ENCODE measurements around the gene LIMA1.
"Not testable (repeated sequence)": the region's sequence is repeated elsewhere in the genome, so short reads cannot be mapped to it uniquely, and the experiment has no call there.

LIMA1 gene

GRCh38 chr12:50283229-50283923 is at the start of gene LIMA1:
LIMA1 (minus strand) TSS chr12:50283520; CDS start chr12:50248751, 34,769 bp downstream.
- DNase-seq, result peak; percentile 88

DNA sequence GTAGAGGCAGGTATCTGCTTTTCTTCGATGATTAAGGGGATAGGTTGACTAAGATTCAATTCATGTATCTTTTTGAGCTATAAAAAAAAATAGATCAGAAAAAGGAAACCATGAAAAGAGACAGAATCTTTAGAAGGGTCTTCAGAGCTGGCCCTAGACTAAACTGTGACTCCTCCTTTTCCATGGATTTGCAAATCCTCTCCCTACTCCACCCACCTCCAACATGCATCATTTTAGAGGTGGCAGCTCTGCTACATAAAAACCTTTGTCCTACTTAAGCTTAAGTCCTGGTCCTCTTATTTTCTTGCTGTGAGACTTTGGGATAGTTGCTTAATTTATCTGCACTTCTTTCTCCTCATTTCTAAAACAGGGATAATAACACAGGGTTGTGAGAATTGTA is 48.4 kb upstream of the LIMA1 start:
- DNase-seq, result no peak

- not testable (repeated sequence) for DNase-seq
Observed at GRCh38 chr12:50328664-50329063, 45.3 kb upstream of the LIMA1 start.

DNA sequence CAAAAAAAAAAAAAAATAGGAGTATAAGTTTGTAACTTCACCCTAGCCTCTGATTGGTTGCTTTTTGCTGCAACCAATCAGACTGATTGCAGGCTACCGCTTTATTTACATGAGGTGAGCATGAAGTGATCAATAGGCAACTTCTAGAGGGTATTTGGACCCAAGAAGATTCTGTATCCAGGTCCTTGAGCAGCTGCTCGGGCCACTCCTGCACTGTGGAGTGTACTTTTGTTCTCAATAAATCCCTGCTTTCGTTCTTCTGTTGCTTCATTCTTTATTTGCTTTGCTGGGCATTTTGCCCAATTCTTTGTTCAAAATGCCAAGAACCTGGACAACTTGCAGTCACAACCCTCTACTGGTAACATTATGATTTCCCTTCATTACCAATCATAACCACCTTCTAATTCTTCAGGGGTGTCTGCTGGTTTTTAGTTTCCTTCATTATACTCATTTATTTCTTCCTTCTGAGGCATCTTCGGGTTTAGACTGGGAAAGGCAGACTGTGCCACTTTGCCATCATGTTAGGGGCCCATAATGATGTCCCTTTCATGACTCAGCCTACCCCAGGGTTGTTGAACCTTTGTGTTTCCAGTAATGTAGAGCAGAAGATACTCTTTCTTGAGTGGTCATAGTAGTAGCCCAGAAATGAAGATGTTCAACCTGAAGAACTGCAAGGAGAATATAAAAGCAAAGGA is 43.4 kb upstream of the LIMA1 start:
- no peak for DNase-seq

DNA sequence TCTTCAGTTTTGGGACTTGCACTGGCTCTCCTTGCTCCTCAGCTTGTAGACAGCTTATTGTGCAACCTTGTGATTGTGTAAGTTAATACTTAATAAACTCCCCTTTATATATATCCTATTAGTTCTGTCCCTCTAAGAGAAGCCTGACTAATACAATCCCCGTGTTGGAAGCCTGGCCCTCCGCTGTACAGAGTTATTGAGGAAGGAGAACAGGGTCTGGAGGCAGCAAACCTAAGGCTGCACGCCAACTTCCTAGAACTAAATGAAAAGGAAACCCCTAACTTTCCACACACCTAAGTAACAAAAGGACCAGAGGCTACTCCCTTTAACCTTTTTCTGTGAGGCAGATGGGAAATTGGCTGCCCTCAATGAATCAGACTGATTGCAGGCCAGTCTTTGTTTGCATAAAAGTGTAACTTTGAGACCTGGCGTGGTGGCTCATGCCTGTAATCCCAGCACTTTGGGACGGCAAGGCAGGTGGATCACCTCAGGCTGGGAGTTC is 42.6 kb upstream of the LIMA1 start:
- DNase-seq, result no peak

DNA sequence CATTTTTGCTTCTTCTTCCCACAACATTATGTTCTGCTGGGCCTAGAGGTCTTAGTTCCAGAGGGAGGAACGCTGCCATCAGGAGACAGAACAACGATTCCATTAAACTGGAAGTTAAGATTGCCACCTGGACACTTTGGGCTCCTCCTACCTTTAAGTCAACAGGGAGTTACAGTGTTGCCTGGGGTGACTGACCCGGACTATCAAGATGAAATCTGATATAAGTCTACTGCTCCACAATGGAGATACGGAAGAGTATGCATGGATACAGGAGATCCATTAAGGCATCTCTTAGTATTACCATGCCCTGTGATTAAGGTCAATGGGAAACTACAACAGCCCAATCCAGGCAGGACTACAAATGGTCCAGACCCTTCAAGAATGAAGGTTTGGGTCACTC is 41.5 kb upstream of the LIMA1 start:
- not testable (repeated sequence) for DNase-seq

- DNase-seq, result not testable (repeated sequence)
Observed at GRCh38 chr12:50324077-50324476, 40.8 kb upstream of the LIMA1 start.

- DNase-seq, result no peak
Observed at GRCh38 chr12:50322206-50322605, 38.9 kb upstream of the LIMA1 start.

DNA sequence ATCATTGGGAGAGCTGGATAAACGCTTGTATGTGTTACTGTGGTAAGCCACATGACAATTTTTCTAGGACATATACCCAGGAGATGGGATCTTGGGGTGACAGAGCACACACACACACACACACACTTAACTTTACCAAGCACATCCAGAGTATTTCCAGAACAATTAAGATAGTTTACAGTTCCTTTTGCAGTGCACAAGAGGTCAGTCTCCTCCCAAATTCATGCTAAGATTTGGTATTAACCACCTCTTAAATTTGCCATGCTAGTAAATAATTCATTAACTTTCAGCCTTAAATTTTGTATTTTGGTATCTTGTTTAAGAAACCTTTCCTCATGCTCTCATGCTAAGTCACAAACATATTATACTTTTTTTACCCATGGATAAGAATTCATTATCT is 33.9 kb upstream of the LIMA1 start:
- DNase-seq, result no peak

DNA sequence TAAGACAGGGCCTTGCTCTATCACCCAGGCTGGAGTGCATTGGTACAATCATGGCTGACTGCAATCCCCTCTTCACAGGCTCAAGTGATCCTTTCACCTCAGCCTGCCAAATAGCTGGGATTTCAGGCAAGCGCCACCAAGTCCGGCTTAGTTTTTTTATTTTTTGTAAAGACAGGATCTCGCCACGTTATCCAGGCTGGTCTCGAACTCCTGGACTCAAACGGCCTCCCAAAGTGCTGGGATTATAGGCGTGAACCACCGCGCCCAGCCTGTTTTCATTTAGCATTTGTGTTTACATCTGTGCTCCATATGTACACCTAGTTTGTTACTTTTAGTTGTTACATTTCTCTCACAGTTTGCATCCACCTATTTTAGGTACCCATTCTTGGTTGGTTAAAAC is 32.5 kb upstream of the LIMA1 start:
- no peak for DNase-seq

DNA sequence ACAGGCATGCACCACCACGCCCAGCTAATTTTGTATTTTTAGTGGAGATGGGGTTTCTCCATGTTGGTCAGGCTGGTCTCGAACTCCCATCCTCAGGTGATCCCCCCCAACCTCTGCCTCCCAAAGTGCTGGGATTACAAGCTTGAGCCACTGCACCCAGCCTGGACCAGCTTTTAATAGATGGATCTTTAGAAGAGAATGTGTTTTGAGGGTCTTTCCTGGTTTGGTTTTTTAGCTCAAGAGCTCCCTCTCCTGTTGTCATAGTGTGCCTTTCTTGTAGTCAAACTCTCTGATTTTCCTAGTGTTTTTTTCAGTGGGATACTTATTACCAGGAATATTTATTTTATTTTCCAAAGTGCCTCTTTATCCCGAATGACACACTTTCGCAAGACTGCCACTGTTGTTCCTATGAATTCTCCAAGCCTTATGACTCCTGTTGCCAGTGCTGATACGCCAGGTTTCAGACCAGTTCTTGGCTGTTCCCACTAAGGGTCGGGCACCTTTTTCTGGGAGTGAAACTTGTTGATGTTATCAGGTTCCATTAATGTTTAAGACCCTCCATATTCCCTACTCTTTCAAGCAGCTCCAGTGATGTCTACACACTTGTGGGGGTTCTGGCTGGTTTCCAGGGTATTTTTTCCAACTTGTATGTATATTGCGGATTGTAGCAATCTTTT is 31.5 kb upstream of the LIMA1 start:
- no peak for DNase-seq

GRCh38 chr12:50313971-50314370 is 30.7 kb upstream of the LIMA1 start:
- DNase-seq, result not testable (repeated sequence)

DNA sequence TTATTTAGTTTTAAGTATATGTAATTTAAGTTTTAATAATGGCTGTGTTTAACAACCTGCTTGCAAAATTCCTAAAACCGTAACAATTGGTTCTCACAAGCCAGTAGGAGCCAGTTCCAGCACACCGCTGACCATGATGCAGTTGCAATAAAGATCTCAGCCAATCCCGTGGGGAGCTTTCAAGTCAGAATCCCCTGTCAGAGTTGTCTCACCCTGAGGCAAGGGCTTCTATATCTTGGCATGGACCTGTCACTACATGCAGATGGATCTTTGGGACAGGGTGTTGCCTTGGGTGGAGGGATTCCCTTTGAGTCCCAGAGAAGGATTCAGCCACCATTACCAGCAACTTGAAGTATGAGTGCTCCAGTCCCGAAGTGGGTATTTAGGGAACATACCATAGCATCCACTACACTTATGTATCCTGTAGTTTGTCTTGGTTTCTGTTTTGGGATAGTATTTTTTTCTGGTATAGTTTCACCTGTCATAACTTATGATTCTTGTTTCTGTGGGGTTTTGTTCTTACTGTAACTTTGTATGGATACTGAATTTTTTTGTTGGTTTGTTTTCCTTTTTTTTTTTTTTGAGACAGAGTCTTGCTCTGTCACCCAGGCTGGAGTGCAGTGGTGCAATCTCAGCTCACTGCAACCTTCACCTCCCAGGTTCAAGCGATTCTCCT is 30.1 kb upstream of the LIMA1 start:
- DNase-seq, result no peak

- not testable (repeated sequence) for DNase-seq
Observed at GRCh38 chr12:50311858-50312609, 28.7 kb upstream of the LIMA1 start.

- DNase-seq, result no peak
Observed at GRCh38 chr12:50309950-50310349, 26.6 kb upstream of the LIMA1 start.

- DNase-seq, result no peak
Observed at GRCh38 chr12:50302686-50303085, 19.4 kb upstream of the LIMA1 start.

DNA sequence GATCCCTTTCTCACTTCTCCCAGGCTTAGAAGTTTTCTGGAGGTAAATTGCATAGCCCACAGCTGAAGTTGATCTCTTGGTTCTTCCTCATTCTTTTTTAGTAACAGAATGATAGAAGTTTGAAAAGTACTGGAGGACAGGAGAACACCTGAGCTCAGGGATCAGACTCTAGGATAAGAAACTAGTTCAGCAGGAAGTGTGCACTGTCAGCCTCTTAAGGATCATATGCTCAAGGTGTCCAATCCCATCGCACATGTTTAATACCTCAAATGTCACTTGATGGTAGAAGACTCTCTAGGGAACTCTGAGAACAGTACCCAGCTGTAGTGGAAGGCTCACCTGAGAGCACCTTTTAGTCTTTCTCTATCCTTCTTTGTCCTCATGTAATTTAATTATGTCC is 14.7 kb upstream of the LIMA1 start:
- no peak for DNase-seq

DNA sequence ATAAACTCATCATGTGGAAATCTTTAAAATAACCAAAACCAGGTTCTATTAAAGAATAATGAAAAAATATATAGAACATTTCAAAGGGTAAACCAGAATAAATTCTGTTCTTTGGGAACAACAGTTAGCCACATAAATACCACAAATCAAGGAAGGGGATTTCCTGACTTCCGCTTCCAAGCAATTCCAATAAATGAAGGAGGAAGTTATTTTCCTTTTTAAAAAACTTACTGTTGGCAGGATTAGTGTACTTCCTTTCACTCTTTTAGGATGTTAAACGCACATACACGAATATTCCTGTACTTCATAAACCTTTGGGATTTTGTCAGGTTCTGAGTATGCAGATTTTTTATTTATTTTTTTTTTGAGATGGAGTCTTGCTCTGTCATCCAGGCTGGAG is 13.7 kb upstream of the LIMA1 start:
- no peak for DNase-seq

DNA sequence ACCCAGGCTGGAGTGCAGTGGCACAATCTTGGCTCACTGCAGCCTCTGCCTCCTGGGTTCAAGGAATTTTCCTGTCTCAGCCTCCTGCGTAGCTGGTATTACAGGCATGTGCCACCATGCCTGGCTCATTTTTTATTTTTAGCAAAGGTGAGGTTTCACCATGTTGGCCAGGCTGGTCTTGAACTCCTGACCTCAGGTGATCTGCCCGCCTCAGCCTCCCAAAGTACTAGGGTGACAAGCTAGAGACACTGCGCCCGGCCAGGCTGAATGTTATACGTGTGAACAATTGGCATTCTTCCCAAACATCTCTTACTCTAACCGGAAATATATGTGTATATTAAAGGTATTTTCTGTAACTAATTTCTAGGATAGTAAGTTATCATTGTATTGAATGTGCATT is 13.2 kb upstream of the LIMA1 start:
- no peak for DNase-seq

- DNase-seq, result no peak
Observed at GRCh38 chr12:50291377-50291776, 8.1 kb upstream of the LIMA1 start.

DNA sequence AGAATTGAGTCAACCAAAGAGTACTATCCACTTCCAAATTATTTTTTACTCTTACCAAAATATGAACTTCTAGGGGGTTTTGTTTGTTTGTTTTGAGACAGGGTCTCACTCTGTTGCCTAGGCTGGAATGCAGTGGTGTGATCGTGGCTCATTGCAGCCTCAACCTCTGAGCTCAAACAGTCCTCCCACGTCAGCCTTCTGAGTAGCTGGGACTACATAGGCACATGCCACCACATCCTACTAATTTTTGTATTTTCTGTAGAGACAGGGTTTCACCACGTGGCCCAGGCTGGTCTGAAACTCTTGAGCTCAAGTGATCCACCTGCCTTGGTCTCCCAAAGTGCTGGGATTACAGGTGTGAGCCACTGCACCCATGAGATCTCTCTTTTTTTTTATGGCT is 7.4 kb upstream of the LIMA1 start:
- not testable (repeated sequence) for DNase-seq

DNA sequence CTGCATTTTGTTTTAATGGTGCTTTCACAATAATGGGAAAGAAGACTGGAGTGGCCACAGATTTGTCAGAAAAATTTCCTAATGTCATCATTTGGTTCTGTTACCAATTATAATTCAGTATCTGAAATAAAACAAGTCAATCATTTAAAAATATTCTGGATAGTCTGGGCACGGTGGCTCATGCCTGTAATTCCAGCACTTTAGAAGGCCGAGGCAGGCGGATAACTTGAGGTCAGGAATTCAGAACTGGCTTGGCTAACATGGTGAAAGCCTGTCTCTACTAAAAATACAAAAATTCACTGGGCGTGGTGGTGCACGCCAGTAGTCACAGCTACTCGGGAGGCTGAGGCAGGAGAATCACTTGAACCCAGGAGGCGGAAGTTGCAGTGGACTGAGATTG is 4.0 kb upstream of the LIMA1 start:
- DNase-seq, result no peak

DNA sequence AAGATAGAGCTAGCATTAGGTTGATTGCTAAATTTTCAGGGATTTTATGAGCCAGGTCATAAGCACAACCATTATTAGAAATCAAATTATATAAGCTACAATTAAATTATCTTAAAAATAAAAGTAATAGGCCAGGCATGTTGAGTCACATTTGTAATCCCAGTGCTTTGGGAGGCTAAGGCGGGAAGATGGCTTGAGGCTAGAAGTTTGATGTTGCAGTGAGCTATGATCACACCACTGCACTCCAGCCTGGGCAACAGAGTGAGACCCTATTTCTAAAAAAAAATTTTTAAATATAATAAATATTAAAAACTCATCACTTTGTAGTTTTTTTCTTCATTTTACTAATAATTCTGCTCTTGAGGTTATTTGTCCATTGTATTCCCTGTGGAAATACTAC is 1.9 kb upstream of the LIMA1 start:
- DNase-seq, result no peak
